CD4-positive, alpha-beta T cell treated with Interleukin-4 for 1 hour (primary cell): ENCODE measurements around the gene MISP.
A peak's percentile ranks its signal among the peaks of the same experiment; 100 is the strongest.
"Not testable (repeated sequence)": the region's sequence is repeated elsewhere in the genome, so short reads cannot be mapped to it uniquely, and the experiment has no call there.

Experiments used
- DNase-seq, 2 donors: peaks; one replicate each; pipeline ENCODE4 v3.0.0-alpha.2; 2020 to 2022

The MISP gene

DNA sequence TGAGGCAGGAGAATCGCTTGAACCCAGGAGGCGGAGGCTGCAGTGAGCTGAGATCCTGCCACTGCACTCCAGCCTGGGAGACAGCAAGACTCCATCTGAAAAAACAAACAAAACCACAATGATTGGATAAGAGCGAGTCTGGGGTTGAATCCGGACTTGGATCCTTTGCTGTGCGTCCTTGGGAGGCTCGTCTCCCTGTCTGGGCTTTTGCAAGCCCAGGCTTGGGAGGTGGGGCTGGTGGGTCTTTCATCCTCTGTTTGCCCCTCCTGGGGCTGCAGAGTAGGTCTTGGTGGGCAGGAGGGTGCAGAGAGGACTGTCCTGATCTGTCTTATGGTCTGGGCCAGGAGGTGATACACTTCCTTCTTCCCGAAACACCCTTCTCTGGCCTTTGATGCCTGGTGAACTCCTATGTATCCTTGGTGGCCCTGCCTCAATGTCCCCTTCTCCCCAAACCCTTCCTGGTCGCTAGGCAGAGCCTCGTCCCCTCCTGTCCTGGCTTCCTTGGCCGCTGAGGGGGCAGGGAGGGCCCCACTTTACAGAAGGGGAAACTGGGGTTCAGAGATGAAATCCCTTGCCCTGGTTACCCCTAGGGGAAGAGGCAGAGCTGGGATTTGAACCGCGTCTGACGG is 25.3 kb upstream of the MISP start:
- no peak for DNase-seq

DNA sequence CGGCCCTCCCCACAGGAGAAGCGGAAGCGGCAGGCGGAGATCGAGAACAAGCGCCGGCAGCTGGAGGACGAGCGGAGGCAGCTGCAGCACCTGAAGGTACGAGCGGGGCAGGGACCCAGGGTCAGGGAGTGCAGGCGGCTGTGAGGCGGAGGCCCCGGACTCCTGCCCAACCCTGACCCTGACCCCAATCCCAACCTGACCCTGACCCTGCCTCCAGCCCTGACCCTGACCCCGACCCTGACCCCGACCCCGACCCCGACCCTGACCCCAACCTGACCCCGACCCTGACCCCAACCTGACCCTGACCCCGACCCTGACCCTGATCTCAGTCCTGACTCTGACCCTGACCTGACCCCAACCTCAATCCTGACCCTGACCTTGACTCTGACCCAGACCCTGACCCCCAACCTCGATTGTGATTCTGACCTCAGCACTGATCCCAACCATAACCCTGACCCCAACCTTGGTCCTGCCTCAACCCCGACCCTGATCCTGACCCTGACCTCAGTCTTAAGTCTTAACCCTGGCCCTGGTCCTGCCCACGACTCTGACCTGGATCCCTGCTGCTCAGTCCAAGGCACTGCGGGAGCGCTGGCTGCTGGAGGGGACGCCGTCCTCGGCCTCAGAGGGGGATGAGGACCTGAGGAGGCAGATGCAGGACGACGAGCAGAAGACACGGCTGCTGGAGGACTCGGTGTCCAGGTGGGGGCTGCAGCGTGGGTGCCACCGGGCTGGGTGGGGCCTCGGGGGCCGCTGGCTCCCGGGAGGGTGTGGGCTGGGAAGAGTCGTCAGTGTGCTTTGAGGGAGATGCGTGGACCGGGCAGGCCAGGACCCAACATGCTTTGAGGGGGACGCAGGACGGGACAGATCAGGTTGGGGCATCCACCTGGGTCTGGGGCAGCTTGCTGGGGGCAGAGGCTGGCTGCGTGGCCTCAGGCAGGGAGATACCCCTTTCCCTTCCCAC is 23.6 kb upstream of the MISP start:
- DNase-seq = no peak

DNA sequence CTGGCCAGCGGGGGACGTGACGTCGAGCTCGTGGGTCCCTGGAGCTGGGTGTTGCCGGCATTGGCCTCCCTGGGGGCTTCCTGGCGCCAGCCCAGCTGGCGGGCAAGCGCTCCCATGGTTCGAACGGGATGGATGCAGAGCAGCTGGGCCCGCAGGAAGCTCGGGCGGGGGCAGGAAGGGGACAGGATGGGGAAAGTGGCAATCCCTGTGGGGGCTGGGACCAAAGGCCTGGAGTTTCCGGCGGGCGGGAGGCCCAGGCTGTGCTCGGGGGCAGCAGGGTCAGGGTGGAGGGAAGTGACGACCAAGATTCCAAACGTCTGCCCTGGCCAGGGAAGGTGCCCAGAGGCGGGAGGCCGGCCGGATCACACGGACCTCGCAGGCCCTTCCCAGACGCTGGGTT is 22.9 kb upstream of the MISP start:
- no peak for DNase-seq

DNA sequence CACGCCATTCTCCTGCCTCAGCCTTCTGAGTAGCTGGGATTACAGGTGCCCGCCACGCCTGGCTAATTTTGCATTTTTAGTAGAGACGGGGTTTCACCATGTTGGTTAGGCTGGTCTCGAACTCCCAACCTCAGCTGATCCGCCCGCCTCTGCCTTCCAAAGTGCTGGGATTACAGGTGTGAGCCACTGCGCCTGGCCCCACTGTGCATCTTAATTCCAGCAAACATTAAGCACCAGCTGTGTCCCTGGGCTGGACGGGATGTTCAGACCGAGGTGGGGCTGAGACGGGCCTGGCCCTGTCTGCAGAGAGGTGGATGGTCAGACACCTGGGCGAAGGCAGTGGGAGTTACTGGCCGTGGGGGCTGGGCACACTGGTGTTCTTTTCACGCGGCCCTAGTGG is 21.3 kb upstream of the MISP start:
- not testable (repeated sequence) for DNase-seq

DNA sequence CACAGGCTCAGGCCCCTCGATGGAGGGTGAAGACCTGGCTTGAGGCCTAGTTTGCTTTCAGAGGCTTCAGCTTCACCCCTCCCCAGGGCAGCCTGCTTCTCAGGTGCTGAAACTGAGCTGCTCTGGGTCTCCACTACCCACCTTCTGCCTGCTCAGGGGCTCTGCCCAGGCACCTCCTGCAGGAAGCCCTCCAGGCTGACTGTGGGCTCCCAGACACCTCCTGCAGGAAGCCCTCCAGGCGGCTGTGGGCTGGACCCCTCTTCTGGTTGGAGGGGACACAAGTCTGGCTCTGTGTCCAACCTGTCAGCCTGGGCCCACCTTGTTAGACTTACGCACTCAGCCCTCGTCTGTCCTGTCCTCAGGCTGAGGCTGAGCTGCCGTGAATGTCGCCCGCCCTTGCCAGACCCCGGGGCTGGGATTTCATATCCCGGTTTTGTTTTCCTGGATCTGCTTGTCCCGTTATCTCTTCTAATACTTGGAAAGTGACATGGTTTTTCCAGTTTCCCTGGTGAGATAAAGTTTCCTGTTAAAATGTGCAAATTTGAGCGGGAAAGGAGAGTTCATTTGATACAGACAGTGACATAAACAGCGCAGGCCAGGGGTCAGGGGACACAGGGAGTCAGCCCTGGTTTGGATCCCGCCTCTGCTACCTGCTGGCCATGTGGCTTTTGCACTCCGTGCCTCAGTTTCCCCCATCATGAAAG is 20.8 kb upstream of the MISP start:
- DNase-seq = no peak

DNA sequence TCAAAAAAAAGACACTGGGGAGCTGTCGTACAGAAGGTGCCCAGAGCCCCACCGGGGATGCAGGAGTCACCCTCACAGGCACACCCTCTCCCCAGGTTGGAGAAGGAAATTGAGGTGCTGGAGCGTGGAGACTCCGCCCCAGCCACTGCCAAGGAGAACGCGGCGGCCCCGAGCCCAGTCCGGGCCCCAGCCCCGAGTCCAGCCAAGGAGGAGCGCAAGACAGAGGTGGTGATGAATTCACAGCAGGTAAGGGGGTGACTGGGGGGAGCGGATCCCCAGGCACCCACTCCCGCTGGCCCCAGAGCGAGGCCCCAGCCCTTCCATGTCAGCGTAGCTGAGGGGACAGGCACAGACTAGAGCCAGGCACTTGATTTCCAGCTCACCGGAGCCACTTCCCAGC is 19.9 kb upstream of the MISP start:
- no peak for DNase-seq

DNA sequence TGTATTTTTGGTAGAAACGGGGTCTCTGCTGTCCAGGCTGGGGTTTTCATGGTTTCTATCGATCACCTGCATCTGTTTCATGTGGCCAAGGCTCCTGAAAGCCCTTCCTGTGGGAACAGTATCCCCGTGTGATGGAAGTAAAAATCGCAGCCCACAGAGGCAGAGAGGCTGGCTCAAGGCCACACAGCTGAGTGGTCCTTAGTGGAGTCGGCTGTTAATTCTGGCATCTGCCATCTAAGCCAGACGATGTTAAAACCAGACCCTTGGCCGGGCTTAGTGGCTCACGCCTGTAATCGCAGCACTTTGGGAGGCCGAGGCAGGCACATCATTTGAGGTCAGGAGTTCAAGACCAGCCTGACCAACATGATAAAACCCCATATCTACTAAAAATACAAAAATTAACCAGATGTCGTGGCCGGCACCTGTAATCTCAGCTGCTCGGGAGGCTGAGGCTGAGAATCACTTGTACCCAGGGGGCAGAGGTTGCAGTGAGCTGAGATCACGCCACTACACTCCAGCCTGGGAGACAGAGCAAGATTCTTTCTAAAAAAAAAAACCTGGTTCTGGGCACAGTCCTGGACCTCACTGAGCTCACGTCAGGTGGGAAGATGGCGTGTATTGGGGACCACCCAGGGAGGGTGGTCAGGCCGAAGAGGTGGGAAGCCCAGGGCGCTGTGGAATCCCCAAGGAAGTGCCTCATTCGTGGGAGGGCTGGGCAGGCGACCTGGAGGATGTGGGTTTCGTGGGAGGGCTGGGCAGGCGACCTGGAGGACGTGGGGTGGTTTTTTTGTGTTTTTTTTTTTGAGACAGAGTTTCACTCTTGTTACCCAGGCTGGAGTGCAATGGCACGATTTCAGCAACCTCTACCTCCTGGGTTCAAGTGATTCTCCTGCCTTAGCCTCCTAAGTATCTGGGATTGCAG is 18.5 kb upstream of the MISP start:
- no peak for DNase-seq

DNA sequence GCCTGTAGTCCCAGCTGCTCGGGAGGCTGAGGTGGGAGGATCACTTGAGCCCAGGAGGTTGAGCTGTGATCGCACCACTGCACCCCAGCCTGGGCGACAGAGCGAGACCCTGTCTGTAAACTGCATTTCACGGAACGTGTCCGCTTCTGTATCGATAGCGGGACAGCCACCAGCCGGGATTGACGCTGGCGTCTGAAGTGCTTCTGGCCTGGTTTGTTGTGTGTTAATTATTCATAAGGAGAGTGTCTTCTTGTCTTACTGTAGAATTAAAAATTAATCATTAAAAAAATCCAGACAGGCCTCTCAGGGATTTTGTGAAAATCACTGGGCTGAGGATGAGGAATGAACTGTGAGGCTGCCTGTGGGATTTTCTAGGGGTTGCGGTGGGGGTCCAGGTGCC is 16.2 kb upstream of the MISP start:
- DNase-seq = no peak

DNA sequence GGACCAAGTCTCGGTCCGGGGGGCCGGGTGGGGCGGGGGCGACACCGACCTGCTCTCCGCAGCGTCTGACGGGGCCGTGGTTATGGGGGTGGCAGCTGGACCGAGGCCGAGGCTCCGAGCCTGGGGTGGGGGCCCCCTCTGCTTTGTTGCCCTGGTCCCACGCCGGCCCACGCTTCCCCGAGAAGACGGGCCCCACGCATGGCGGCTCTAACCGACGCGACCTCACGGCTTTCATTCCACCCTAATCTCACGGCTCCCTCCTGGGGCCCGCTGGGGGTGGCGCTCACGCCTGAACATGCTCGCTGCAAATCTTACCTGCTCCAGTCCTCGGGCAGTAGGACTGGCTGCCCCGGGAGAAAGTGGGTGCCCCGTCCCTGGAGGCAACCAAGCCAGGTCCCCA is 14.8 kb upstream of the MISP start:
- DNase-seq = no peak

DNA sequence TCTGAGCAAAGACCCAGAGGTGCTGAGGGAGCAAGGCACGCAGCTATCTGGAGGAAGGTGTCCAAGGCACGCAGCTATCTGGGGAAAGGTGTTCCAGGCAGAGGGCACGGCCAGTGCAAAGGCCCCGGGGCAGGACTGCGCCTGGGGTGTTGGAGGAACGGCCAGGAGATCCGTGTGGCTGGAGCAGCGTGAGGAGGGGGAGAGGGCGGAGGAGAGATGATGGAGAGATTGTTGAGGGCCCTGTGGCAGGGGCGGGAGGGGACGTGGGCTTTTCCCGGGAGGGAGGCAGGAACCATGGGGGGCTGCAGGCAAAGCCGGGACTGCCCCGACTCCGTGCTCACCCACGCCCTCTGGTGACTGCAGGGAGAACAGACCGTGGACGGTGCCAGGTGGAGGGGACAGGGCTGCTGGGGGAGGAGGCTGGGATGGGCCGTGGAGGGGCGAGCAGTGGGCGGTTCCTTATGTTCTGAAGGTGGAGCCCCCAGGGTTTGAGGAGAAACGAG is 13.3 kb upstream of the MISP start:
- DNase-seq = peak; percentile 53 to 56

DNA sequence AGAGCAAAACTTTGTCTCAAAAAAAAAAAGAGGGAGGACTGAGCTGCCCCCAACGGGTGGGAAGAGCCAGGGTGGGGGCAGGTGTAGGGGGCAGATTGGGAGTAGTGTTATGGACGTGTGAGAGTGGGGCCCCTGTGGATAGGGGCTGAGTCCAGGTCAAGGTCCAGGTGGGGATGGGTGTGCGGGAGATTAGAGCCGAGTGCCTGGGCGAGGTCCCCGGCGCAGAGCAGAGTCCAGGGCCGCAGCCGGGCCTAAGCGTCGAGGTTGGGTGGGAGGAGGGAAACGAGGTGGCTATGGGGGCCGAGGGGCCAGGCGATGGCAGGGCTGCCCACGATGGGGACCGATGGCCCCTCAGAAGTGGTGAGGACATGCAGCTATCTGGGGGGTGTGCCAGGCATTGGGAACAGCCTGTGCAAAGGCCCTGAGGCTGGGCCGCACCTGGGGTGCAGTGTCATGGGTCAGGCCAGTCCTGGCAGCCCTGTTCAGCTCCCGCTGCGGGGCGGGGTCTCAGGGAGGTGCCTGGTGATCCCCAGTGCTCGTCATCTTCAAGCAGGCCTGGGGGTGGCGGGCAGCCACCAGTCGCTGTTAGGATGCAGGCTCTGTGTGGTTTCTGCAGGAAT is 12.3 kb upstream of the MISP start:
- no peak for DNase-seq

DNA sequence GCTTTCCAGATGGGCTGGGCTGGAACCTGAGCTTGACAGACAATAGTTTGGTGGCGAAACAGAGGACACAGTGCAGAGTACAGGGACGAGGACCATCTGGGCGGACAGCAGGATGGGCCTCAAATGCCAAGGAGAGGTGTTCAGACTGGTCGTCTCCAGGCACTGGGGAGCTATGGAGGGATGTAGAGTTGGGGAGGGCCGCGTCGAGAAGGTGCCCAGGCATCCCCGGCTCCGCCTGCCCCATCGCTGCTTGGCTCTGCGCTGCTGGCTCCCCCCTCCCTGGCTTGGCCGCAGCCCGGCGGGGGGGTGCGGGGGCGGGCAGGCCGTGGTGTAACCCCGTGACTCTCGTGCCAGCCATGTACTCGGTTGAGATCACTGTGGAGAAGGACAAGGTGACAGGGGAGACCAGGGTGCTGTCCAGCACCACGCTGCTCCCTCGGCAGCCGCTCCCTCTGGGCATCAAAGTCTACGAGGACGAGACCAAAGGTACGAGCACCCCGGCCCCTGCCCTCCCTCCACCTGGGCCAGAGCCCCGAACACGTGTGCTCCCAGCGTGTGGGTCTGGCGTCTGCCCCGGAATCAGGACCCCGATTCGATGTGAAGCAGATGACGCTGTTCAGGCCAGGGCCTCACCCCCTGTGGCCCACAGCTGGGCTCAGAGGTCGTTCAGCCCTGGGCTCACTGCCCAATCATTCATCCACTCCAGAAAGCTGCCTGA is 10.8 kb upstream of the MISP start:
- no peak for DNase-seq

DNA sequence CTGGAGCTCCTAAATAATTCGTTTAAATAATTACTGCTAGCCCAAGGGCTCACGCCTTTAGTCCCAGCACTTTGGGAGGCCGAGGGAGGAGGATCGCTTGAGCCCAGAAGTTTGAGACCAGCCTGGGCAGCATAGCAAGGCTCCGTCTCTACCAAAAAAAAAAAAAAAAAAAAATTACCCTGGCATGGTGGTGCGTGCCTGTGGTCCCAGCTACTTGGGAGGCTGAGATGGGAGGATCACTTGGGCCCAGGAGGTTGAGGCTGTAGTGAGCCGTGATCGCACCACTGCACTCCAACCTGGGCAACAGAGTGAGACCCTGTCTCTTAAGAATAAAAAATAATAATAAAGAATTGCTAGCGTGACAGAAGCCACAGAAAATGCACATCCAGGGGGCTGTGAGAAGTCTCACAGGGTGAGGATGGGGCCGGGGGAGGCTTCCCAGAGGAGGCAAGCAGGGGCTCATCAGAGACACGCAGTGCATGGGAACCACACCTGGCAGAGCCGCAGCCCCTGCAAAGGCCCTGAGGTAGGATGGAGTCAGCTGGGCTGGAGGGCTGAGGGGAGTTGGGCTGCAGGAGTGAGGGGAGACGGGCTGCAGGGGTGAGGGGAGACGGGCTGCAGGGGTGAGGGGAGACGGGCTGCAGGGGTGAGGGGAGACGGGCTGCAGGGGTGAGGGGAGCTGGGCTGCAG is 10.0 kb upstream of the MISP start:
- not testable (repeated sequence) for DNase-seq

DNA sequence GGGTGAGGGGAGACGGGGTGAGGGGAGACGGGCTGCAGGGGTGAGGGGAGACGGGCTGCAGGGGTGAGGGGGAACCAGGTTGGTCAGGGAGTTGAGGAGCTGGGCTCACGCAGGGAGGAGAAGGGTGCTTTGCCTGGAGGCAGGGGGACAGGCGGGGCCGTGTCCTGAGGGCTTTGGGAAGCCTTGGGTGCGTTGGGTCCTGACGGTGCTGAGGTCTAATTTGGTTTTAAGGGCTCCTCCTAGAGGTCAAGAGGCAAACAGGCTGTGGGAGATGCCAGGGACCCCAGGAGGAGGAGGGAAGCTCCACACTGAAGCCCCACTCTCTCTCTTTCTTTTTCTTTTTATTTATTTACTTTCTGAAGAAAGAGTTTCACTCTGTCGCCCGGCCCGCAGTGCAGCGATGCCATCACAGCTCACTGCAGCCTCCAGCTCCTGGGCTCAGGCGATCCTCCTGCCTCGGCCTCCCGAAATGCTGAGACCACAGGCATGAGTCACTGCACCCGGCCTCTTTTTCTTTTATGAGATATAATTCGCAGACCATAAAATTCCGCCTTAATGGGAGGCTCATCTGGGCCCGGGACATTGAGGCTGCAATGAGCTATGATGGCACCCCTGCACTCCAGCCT is 9.3 kb upstream of the MISP start:
- peak in 1 of 2 donors; percentile 25 for DNase-seq

DNA sequence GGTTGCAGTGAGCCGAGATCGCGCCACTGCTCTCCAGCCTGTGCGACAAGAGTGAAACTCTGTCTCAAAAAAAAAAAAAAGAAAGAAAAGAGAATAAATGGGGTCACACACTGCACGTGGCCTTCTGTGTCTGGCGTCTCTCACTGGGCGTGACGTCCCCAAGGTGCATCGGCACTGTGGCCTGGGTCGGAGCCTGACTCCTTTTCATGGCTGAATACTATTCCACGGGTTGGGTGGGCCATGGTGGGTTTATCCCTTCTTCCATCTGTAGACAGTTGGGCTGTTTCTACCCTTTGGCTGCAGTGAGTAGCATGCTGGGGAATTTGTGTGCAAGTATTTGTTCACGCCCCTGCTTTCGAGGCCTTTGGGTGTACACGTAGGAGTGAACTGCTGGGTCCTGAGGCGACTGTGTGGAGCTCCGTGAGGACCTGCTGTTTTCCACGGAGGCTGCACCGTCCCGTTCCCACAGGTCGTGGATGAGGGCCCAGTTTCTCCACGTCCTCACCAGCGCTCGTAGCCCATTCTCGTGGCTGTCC is 8.3 kb upstream of the MISP start:
- DNase-seq = no peak

DNA sequence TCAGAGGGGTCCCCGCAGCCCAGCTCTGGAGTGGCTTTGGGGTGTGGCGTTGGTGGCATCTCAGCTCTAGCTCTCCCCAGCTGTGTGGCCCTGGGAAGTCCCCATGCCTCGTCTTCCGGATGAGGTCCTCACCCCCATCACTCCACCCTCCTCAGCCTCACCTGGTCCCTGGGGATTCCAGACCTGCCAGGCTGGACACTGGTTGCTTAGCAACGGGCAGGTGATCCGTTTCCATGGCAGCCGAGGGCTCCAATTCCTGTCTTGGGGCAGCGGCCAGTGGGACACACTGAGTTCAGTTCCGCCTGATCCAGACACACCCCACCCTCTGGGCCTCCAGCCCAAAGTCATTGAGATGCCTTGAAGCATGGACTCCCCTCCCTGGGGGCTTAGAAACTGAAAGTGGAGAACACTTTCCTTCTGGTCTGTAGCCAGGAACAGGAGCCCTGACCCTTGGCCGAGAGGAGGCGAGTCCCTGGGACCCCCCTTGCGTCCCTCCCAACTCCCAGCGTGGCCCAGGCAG is 7.7 kb upstream of the MISP start:
- no peak for DNase-seq

DNA sequence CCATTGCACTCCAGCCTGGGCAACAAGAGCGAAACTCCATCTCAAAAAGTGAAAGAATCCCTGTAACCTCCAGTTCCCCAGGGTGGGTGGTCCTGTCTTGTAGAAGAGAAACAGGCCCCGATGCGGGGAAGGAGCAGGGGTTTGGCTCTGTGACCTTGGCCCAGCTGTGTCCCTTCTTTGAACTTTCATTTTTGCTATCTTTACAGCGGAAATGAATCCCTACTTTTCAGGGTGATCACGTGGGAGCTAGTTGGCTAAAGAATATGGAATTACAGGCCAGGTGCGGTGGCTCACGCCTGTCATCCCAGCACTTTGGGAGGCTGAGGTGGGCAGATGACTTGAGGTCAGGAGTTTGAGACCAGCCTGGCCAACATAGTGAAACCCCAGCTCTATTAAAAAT is 5.8 kb upstream of the MISP start:
- not testable (repeated sequence) for DNase-seq

DNA sequence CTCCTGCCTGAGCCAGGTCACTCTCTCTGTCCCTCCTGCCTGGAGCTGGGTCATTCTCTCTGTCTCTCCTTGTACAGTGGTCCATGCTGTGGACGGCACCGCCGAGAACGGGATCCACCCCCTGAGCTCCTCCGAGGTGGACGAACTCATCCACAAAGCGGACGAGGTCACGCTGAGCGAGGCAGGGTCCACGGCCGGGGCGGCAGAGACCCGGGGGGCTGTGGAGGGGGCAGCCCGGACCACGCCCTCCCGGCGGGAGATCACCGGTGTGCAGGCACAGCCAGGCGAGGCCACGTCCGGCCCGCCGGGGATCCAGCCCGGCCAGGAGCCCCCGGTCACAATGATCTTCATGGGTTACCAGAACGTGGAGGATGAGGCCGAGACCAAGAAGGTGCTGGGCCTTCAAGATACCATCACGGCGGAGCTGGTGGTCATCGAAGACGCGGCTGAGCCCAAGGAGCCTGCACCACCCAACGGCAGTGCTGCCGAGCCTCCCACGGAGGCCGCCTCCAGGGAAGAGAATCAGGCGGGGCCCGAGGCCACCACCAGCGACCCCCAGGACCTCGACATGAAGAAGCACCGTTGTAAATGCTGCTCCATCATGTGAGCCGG is 4.6 kb upstream of the MISP start:
- DNase-seq = no peak

DNA sequence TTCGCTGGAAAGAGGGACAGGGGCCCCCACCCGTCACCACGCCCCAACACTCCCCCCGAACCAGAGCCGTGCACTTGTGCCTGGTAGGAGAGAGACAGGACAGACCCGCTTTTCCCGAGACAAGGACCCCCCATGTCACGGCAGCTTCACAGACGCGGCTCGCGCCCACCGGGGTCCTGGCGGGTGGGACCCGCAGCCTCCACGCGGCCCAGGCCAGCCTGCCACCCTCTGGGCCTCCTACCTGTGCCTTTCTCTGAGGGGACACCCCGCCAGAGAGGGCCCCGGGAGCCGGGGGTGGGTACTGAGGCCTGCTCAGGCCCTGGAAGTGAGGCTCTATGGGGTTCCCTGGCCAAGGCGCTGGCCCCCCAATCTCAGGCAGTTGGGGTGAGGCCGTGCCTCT is 4.0 kb upstream of the MISP start:
- DNase-seq = no peak
